Activated T-cell treated with anti-CD3 and anti-CD28 coated beads, Interleukin-2, amount 50 U/mL, for 48 hours (primary cell): Measurements from ENCODE around the gene TBC1D2.
"Not testable (repeated sequence)": the region's sequence is repeated elsewhere in the genome, so short reads cannot be mapped to it uniquely, and the experiment has no call there.

Experiments used
- DNase-seq, 2 experiments: peaks; one replicate each; pipeline ENCODE4 v3.0.0-alpha.2; 2020

The TBC1D2 gene, protein sequence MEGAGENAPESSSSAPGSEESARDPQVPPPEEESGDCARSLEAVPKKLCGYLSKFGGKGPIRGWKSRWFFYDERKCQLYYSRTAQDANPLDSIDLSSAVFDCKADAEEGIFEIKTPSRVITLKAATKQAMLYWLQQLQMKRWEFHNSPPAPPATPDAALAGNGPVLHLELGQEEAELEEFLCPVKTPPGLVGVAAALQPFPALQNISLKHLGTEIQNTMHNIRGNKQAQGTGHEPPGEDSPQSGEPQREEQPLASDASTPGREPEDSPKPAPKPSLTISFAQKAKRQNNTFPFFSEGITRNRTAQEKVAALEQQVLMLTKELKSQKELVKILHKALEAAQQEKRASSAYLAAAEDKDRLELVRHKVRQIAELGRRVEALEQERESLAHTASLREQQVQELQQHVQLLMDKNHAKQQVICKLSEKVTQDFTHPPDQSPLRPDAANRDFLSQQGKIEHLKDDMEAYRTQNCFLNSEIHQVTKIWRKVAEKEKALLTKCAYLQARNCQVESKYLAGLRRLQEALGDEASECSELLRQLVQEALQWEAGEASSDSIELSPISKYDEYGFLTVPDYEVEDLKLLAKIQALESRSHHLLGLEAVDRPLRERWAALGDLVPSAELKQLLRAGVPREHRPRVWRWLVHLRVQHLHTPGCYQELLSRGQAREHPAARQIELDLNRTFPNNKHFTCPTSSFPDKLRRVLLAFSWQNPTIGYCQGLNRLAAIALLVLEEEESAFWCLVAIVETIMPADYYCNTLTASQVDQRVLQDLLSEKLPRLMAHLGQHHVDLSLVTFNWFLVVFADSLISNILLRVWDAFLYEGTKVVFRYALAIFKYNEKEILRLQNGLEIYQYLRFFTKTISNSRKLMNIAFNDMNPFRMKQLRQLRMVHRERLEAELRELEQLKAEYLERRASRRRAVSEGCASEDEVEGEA

GRCh38 chr9:98255578-98256296, at the start of gene TBC1D2:
TSS of gene TBC1D2 (minus strand) at chr9:98255649. CDS start at chr9:98255541, 108 bp downstream.
- peak; percentile 97 to 98 for DNase-seq

DNA sequence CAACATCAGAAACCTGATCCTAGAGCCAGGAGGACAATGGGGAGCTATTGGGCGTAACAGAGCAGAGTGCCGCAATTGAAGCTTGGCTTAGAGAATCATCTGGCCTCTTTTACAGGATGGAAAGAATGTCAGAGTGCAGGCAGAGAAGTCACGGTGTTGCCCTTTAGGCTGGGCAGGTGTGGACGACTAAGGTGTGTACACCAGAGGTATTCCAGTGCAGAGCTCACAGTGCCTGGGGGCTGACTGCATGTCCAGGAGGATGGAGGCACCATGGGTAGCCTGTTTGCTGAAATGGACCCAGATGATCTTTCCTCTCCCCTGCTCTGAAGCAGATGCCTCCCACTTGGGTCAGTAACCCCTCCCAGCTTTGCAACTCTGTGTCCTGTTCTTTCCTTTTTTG, 48.9 kb upstream of the TBC1D2 start:
- no peak for DNase-seq

GRCh38 chr9:98303633-98304125, 48.2 kb upstream of the TBC1D2 start:
- no peak for DNase-seq

DNA sequence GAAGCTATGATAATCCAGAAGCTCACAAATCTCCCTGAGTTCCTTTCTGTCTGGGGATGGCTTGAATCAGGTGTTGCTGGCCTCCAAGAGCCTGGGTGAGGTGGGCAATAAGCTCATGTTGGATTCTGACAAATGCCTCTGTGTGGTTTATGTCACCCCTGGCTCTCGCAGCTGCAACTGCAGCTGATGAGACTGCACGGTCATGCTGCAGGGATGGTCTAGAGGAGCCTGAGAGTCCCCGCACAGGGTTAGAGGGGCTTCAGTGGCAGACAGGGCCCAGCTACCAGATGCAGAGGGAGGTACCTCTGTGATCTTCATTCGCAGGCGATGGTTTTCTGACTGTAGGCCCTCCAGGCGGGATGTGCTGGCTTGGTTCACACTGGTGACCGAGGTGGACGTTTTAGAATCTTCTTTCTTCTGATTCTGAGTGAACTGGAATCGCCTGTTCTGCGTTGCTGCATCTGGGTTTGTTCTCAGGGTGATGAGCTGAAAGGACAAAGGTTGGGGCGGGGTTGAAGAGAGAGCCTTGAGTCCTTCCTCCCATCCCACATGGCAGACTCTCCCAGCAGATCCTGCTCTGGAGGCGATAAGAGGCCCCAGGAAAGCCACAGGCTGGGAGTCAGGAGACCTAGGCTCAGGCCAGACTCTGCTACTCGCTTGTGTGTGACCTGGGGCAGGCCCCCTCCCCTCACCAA, 47.6 kb upstream of the TBC1D2 start:
- no peak for DNase-seq

DNA sequence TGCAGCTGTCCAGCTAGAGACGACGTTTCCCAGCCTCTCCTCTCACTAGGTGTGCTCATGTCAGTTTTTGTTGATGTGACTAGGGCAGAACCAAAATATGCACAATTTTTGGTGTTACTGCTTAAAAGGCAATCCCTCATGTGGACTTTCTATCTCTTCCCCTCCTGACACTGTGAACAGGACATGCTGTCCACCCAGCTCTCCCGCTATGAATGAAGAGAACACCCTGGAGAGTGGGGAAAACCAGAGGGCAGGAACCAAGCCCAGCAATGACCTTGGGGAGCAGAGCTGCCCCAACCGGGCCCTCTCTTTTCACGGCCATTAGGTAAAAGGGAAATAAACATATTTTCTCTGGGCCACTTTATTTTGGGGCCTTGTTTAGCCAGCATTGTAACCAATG, 46.7 kb upstream of the TBC1D2 start:
- DNase-seq, result no peak

DNA sequence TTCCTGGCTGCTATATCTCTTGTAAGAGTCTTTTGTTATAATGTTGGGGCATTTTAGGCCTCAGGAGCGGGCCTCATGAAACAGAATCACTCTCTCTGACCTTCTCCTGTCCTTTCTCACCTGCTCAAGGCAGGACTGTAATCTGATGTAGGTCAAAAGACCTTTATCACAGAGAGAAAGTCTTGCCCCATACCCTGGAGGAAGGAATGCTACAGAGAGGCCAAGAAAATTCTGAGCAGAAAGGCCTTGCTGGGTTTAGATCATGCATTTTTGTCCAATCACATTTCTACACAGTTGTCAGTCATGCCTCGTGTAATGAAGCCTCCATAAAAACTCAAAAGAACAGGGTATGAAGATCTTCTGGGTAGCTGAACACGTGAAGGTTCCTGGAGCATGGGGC, 45.2 kb upstream of the TBC1D2 start:
- no peak for DNase-seq

- DNase-seq, result no peak
Observed at GRCh38 chr9:98298476-98298875, 43.0 kb upstream of the TBC1D2 start.

- no peak for DNase-seq
Observed at GRCh38 chr9:98295824-98296223, 40.4 kb upstream of the TBC1D2 start.

DNA sequence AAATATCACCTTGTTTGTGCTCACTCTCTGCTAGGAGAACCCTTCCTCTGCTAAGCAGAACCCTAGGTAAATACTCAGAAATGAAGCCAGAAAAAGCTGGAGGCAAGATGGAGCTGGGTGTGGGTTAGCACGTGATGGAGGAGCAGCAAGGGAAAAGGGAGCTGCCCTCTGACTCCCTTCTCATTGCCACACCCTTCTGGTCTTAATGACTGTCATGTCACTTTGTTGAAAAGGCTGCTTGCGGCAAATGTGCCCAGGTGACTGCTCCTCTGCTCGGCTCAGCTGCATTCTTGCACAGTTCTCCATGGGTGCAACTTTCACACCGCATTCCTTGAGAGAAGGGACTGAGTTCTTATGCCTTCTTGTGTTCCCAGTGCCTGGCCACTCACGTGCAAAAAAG, 36.4 kb upstream of the TBC1D2 start:
- DNase-seq, result no peak

GRCh38 chr9:98290411-98290810, 35.0 kb upstream of the TBC1D2 start:
- no peak for DNase-seq

- DNase-seq, result no peak
Observed at GRCh38 chr9:98289614-98290201, 34.3 kb upstream of the TBC1D2 start.

- no peak for DNase-seq
Observed at GRCh38 chr9:98288881-98289280, 33.4 kb upstream of the TBC1D2 start.

DNA sequence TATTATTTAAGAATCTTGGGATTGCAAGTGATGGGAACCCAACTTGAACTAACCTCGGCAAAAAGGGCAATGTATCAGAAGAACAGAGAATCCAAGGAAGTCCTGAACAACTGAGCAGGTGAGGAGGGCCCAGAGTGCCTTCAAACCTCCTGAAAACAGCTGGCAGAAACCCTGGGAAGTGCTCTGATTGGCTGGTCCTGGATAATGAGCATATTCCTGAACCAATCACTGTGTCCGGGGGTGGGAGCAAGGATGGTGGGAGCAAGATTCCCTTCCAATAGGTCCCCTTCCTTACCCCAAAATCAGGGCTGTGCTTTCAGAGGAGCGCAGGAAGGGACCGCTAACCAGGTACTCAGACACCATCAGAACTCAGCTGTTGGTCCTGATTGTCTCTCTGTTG, 31.9 kb upstream of the TBC1D2 start:
- DNase-seq, result peak in 1 of 2 experiments; percentile 23

DNA sequence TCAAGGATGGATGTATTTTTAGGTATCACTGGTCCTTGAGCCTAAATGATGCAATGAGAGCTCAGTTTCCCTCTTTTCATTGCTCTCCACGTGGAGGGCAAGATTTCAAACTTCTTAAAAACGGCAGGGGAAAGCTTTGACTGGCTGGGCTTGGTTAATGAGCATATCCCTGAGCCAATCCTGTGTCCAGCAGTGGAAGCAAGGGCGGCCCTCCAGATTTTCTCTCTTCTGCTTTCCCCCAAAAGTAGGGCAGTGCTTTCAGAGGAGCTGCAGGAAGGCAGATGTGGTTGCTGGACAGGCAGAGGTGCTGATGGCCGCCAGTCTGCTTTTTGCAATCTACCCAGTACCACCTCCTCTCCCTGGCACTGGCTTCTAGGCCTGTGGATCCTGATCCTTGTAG, 30.0 kb upstream of the TBC1D2 start:
- no peak for DNase-seq

DNA sequence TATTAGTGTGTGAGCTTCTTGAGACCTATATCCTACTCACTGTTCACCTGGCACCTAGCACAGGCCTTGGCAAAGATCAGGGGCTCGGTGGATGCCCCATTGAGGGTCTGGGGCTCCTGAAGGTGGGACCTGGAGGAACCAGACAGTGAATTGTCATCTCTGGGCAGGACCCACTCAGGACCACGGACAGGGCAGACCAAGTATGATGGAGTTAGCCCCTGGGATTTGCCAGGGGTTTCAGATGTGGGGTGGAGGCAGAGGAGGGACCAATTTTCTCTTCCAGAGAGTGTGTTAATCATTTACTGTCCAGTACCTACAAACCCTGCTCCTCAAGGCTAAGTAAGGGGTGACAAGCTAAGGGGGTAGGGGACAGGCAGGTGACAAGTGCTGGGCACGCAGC, 29.3 kb upstream of the TBC1D2 start:
- DNase-seq, result no peak

GRCh38 chr9:98283143-98283542, 27.7 kb upstream of the TBC1D2 start:
- not testable (repeated sequence) for DNase-seq

GRCh38 chr9:98281281-98281680, 25.8 kb upstream of the TBC1D2 start:
- DNase-seq, result no peak

GRCh38 chr9:98280574-98280973, 25.1 kb upstream of the TBC1D2 start:
- DNase-seq, result no peak

DNA sequence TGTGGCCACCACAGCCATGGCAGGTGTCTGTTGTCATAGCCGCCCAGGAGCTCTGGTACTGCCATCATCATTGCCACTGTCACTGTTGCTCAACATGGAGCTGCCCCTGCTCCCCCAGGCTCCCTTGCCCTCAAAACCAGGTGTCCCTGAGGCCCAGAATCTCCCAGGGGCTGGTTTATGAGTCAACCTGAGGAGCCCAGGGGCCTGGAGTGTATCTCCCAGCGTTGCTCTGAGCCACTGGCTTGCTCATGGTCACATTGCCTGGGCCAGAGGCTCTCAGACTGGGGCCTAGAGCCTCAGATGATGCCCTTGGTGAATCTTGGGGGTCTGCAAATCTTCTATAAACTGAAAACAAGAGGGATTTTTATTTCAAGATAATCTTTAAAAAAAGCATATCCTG, 24.7 kb upstream of the TBC1D2 start:
- no peak for DNase-seq

DNA sequence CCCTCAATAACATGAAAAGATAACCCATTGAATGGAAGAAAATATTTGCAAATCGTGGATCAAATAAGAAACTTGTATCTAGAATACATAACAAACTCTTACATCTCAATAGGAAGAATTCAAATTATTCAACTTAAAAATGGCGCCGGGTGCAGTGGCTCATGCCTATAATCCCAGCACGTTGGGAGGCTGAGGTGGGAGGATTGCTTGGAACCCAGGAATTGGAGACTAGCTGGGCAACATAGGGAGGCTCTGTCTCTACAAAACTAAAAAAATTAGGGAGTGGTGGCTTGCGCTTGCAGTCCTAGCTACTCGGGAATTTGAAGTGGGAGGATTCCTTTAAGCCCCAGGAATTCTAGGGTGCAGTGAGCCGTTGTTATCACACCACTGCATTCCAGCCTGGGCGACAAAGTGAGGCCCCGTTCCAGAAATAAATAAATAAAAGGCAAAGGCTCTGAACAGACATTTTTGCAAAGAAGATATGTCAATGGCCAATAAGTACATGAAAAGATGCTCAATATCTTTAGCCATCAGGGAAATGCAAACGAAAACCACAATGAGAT, 21.5 kb upstream of the TBC1D2 start:
- DNase-seq, result no peak

GRCh38 chr9:98275159-98275558, 19.7 kb upstream of the TBC1D2 start:
- DNase-seq, result no peak

DNA sequence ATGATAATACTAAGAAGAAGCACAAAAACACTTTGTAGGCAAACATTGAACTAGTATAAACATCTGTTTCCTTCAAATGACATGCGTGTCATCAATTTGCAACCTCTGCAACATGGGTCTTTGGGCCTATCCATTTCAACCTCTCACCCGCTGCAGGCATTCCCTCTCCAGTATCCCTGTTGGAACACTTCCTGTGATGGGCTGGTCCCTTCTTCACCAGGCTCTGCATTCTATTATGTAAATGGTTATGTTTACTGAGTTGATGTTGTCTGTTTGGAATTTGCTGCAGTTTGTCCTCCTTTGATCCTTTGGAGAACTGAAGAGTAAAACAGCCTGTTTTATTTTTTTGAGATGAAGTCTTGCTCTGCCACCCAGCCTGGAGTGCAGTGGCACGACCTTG, 16.6 kb upstream of the TBC1D2 start:
- no peak for DNase-seq
